GM23338 (cell line): ENCODE data around the gene WNK2. TPM values are rescaled to one million over a fixed set of nuclear protein-coding genes. Genes with fewer than 3 reads are reported as not detected.

ENCODE experiments used
- ATAC-seq: fragments of 200-7000 bp; cut with Tn5 transposase; 3 replicates; pipeline ENCODE4 v1.9.1; 2020
- DNase-seq: peaks from one replicate; pipeline ENCODE4 v3.0.0-alpha.2; 2015; ENCODE audit warnings: low spot score
- H2AFZ ChIP-seq: fragments of 200-600 bp; sonication (generic); 2 replicates; pipeline ENCODE4 v1.8.0; 2016; ENCODE audit warnings: antibody characterized with exemption, mild to moderate bottlenecking, moderate library complexity
- H3F3A ChIP-seq: fragments of 200-600 bp; sonication (generic); replicated peaks from 2 replicates; pipeline ENCODE4 v1.8.0; 2017; ENCODE audit warnings: antibody characterized with exemption, mixed run types, low read depth
- H3K27ac ChIP-seq: fragments of 200-600 bp; sonication (generic); 2 replicates; pipeline ENCODE4 v1.6.1; 2016; ENCODE audit warnings: low read depth
- H3K27me3 ChIP-seq: fragments of 200-600 bp; sonication (generic); 2 replicates; pipeline ENCODE4 v1.8.0; 2016; ENCODE audit warnings: mild to moderate bottlenecking, mixed run types, moderate library complexity; ENCODE audit not compliant: insufficient read depth
- H3K36me3 ChIP-seq: fragments of 200-600 bp; sonication (generic); 2 replicates; pipeline ENCODE4 v1.8.0; 2016; ENCODE audit warnings: mild to moderate bottlenecking; ENCODE audit not compliant: insufficient read depth
- H3K4me1 ChIP-seq: fragments of 200-600 bp; sonication (generic); 2 replicates; pipeline ENCODE4 v1.8.0; 2016; ENCODE audit warnings: mild to moderate bottlenecking, moderate library complexity; ENCODE audit not compliant: insufficient read depth
- H3K4me2 ChIP-seq: fragments of 200-600 bp; sonication (generic); 2 replicates; pipeline ENCODE4 v1.7.1; 2017; ENCODE audit warnings: mixed run types
- H3K4me3 ChIP-seq: fragments of 200-600 bp; sonication (generic); 2 replicates; pipeline ENCODE4 v1.6.1; 2016; ENCODE audit warnings: mixed run types
- H3K79me2 ChIP-seq: fragments of 200-600 bp; sonication (generic); replicated peaks from 2 replicates; pipeline ENCODE4 v1.8.0; 2017; ENCODE audit warnings: mild to moderate bottlenecking; ENCODE audit not compliant: insufficient read depth
- H3K9me2 ChIP-seq: fragments of 200-600 bp; sonication (generic); 2 replicates; pipeline ENCODE4 v1.8.0; 2017; ENCODE audit not compliant: insufficient read depth
- H4K20me1 ChIP-seq: fragments of 200-600 bp; sonication (generic); replicated peaks from 2 replicates; pipeline ENCODE4 v1.8.0; 2017; ENCODE audit warnings: mild to moderate bottlenecking; ENCODE audit not compliant: insufficient read depth
- H3K27ac Mint-ChIP-seq: 2 replicates; pipeline ENCODE4 v1.8.0; 2020; ENCODE audit warnings: inconsistent platforms, mild to moderate bottlenecking, moderate library complexity, mixed read lengths
- H3K27me3 Mint-ChIP-seq: 3 replicates; pipeline ENCODE4 v1.8.0; 2022; ENCODE audit warnings: low read depth, mild to moderate bottlenecking, moderate library complexity, mixed read lengths, inconsistent platforms; ENCODE audit not compliant: insufficient read depth, poor library complexity
- H3K36me3 Mint-ChIP-seq: 3 replicates; pipeline ENCODE4 v1.8.0; 2021; ENCODE audit warnings: low read depth, mild to moderate bottlenecking, inconsistent platforms, moderate library complexity, mixed read lengths
- H3K4me1 Mint-ChIP-seq: 3 replicates; pipeline ENCODE4 v1.8.0; 2020; ENCODE audit warnings: mild to moderate bottlenecking, inconsistent platforms, mixed read lengths
- H3K4me3 Mint-ChIP-seq: 3 replicates; pipeline ENCODE4 v1.8.0; 2021; ENCODE audit warnings: moderate library complexity, mild to moderate bottlenecking, inconsistent platforms, mixed read lengths
- H3K9me3 Mint-ChIP-seq: 3 replicates; pipeline ENCODE4 v1.8.0; 2020; ENCODE audit warnings: moderate library complexity, mild to moderate bottlenecking, inconsistent platforms, mixed read lengths
- CREB1 ChIP-seq: fragments of 250-450 bp; sonication (Bioruptor Pico); IDR thresholded peaks from 2 replicates; pipeline ENCODE4 v1.5.0; 2020; ENCODE audit warnings: low read depth, mild to moderate bottlenecking, moderate library complexity
- EZH2 ChIP-seq: fragments of 200-600 bp; sonication (generic); IDR thresholded peaks from one replicate; pipeline ENCODE4 v1.8.0; 2017; ENCODE audit warnings: antibody characterized with exemption, mild to moderate bottlenecking, low read depth; ENCODE audit not compliant: unreplicated experiment
- EZH2phosphoT487 ChIP-seq: fragments of 200-600 bp; sonication (generic); IDR thresholded peaks from one replicate; pipeline ENCODE4 v1.8.1; 2018; ENCODE audit warnings: antibody characterized with exemption; ENCODE audit not compliant: unreplicated experiment
- JUNB ChIP-seq: IDR thresholded peaks from one replicate; pipeline ENCODE4 v1.6.1; 2016; ENCODE audit warnings: antibody characterized with exemption; ENCODE audit not compliant: unreplicated experiment
- NANOG ChIP-seq: IDR thresholded peaks from 2 replicates; pipeline ENCODE4 v1.6.1; 2016; ENCODE audit warnings: antibody characterized with exemption, borderline replicate concordance
- POLR2AphosphoS5 ChIP-seq: IDR thresholded peaks from 2 replicates; pipeline ENCODE4 v1.6.1; 2016; ENCODE audit warnings: antibody characterized with exemption, low read depth
- STAT1 ChIP-seq: IDR thresholded peaks from one replicate; pipeline ENCODE4 v1.6.1; 2016; ENCODE audit warnings: antibody characterized with exemption; ENCODE audit not compliant: unreplicated experiment
- ZNF114 ChIP-seq: fragments of 250-450 bp; sonication (Bioruptor Pico); IDR thresholded peaks from 2 replicates; pipeline ENCODE4 v1.5.0; 2020; ENCODE audit warnings: mild to moderate bottlenecking, moderate library complexity
- ZNF331 ChIP-seq: fragments of 250-450 bp; sonication (Bioruptor Pico); IDR thresholded peaks from 2 replicates; pipeline ENCODE4 v1.5.0; 2020; ENCODE audit warnings: low read depth, mild to moderate bottlenecking, moderate library complexity
- polyA plus RNA-seq: library from polyadenylated mRNA; unstranded; fragments of >200 nt; fragmentation: Nextera tagmentation; extraction: Ambion mirVana; gene quantifications from 2 replicates; pipeline ENCODE4 v1.2.1, GENCODE V29; 2016
- total RNA-seq: library from RNA; depleted of rRNA; stranded (reverse); fragments of >200 nt; shearing (Covaris generic); gene quantifications from 2 replicates; pipeline ENCODE4 v1.2.3, GENCODE V29; 2014
- TF ChIP-seq, protein P1 (sequence below): fragments of 250-450 bp; sonication (Bioruptor Pico); IDR thresholded peaks from 2 replicates; pipeline ENCODE4 v1.5.0; 2020; ENCODE audit warnings: mild to moderate bottlenecking, moderate library complexity
- TF ChIP-seq, protein P2 (sequence below): IDR thresholded peaks from 2 replicates; pipeline ENCODE4 v1.6.1; 2016; ENCODE audit warnings: antibody characterized with exemption
- TF ChIP-seq, protein P3 (sequence below): IDR thresholded peaks from one replicate; pipeline ENCODE4 v1.6.1; 2018; ENCODE audit warnings: antibody characterized with exemption; ENCODE audit not compliant: unreplicated experiment
- TF ChIP-seq, protein P4 (sequence below), 2 experiments: fragments of 200-600 bp in 1 of 2; sonication (generic) in 1 of 2; conservative IDR thresholded peaks; 2 replicates each; pipeline versions ENCODE4 v1.5.1 to v1.6.1; 2016 to 2017; ENCODE audit warnings: antibody characterized with exemption in 2 of 2, low read depth in 2 of 2, mild to moderate bottlenecking in 2 of 2, moderate library complexity in 1 of 2

WNK2 gene
- total and polyA plus RNA-seq, 2 experiments from 2014 or later = 56.4 to 102 TPM

DNA sequence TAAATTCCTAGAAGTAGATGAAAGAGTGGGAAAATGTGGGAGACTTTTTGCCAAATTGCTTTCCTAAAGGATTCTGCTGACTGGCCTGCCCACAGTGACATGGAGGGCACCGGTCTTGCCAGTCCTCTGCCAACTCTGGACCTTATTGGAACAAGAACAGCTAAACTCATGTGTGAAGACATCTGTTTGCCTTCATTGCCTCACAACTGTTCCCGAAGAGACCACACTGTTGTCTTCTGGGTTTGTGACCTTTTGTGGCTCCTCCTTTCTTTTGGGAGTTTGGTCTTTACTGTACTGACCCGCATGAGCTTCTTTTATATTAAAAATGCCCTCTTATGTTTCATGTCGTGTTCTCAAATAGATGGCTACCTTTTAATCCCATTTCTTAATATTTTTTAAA lies 16.1 kb upstream of the WNK2 start:
- Histone ChIP-seq H3F3A (no peaks in the 10 kb centered on the region), H3K27me3 (no peaks in the 10 kb centered on the region), H3K9me2 (no peaks in the 10 kb centered on the region), H3K4me1 (no peaks in the 10 kb centered on the region), H3K79me2 (no peaks in the 10 kb centered on the region), H3K4me3 (no peak overlapping the region), H2AFZ (no peak overlapping the region), H4K20me1 (no peaks in the 10 kb centered on the region), H3K4me2 (no peak overlapping the region), H3K27ac (no peak overlapping the region), H3K36me3 (no peaks in the 10 kb centered on the region)
- Mint-ChIP-seq H3K27ac (no peak overlapping the region), H3K9me3 (no peaks in the 10 kb centered on the region), H3K4me1 (no peaks in the 10 kb centered on the region), H3K27me3 (peaks cover 4% of the 10 kb centered on the region), H3K4me3 (no peak overlapping the region), H3K36me3 (no peaks in the 10 kb centered on the region)
- no peak for ATAC-seq
- no peak for DNase-seq
- TF ChIP-seq, protein P1, sequence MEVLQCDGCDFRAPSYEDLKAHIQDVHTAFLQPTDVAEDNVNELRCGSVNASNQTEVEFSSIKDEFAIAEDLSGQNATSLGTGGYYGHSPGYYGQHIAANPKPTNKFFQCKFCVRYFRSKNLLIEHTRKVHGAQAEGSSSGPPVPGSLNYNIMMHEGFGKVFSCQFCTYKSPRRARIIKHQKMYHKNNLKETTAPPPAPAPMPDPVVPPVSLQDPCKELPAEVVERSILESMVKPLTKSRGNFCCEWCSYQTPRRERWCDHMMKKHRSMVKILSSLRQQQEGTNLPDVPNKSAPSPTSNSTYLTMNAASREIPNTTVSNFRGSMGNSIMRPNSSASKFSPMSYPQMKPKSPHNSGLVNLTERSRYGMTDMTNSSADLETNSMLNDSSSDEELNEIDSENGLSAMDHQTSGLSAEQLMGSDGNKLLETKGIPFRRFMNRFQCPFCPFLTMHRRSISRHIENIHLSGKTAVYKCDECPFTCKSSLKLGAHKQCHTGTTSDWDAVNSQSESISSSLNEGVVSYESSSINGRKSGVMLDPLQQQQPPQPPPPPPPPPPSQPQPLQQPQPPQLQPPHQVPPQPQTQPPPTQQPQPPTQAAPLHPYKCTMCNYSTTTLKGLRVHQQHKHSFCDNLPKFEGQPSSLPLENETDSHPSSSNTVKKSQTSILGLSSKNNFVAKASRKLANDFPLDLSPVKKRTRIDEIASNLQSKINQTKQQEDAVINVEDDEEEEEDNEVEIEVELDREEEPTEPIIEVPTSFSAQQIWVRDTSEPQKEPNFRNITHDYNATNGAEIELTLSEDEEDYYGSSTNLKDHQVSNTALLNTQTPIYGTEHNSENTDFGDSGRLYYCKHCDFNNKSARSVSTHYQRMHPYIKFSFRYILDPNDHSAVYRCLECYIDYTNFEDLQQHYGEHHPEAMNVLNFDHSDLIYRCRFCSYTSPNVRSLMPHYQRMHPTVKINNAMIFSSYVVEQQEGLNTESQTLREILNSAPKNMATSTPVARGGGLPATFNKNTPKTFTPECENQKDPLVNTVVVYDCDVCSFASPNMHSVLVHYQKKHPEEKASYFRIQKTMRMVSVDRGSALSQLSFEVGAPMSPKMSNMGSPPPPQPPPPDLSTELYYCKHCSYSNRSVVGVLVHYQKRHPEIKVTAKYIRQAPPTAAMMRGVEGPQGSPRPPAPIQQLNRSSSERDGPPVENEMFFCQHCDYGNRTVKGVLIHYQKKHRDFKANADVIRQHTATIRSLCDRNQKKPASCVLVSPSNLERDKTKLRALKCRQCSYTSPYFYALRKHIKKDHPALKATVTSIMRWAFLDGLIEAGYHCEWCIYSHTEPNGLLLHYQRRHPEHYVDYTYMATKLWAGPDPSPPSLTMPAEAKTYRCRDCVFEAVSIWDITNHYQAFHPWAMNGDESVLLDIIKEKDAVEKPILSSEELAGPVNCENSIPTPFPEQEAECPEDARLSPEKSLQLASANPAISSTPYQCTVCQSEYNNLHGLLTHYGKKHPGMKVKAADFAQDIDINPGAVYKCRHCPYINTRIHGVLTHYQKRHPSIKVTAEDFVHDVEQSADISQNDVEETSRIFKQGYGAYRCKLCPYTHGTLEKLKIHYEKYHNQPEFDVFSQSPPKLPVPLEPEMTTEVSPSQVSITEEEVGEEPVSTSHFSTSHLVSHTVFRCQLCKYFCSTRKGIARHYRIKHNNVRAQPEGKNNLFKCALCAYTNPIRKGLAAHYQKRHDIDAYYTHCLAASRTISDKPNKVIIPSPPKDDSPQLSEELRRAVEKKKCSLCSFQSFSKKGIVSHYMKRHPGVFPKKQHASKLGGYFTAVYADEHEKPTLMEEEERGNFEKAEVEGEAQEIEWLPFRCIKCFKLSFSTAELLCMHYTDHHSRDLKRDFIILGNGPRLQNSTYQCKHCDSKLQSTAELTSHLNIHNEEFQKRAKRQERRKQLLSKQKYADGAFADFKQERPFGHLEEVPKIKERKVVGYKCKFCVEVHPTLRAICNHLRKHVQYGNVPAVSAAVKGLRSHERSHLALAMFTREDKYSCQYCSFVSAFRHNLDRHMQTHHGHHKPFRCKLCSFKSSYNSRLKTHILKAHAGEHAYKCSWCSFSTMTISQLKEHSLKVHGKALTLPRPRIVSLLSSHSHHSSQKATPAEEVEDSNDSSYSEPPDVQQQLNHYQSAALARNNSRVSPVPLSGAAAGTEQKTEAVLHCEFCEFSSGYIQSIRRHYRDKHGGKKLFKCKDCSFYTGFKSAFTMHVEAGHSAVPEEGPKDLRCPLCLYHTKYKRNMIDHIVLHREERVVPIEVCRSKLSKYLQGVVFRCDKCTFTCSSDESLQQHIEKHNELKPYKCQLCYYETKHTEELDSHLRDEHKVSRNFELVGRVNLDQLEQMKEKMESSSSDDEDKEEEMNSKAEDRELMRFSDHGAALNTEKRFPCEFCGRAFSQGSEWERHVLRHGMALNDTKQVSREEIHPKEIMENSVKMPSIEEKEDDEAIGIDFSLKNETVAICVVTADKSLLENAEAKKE = no peak
- TF ChIP-seq, protein P2, sequence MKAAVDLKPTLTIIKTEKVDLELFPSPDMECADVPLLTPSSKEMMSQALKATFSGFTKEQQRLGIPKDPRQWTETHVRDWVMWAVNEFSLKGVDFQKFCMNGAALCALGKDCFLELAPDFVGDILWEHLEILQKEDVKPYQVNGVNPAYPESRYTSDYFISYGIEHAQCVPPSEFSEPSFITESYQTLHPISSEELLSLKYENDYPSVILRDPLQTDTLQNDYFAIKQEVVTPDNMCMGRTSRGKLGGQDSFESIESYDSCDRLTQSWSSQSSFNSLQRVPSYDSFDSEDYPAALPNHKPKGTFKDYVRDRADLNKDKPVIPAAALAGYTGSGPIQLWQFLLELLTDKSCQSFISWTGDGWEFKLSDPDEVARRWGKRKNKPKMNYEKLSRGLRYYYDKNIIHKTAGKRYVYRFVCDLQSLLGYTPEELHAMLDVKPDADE = no peak
- TF ChIP-seq NANOG (no peak), STAT1 (no peak), ZNF114 (CRISPR knock-in tag) (no peak), ZNF331 (CRISPR knock-in tag) (no peak), JUNB (no peak), POLR2AphosphoS5 (no peak), CREB1 (CRISPR knock-in tag) (no peak), EZH2phosphoT487 (no peak), EZH2 (no peak)
- TF ChIP-seq, protein P3, sequence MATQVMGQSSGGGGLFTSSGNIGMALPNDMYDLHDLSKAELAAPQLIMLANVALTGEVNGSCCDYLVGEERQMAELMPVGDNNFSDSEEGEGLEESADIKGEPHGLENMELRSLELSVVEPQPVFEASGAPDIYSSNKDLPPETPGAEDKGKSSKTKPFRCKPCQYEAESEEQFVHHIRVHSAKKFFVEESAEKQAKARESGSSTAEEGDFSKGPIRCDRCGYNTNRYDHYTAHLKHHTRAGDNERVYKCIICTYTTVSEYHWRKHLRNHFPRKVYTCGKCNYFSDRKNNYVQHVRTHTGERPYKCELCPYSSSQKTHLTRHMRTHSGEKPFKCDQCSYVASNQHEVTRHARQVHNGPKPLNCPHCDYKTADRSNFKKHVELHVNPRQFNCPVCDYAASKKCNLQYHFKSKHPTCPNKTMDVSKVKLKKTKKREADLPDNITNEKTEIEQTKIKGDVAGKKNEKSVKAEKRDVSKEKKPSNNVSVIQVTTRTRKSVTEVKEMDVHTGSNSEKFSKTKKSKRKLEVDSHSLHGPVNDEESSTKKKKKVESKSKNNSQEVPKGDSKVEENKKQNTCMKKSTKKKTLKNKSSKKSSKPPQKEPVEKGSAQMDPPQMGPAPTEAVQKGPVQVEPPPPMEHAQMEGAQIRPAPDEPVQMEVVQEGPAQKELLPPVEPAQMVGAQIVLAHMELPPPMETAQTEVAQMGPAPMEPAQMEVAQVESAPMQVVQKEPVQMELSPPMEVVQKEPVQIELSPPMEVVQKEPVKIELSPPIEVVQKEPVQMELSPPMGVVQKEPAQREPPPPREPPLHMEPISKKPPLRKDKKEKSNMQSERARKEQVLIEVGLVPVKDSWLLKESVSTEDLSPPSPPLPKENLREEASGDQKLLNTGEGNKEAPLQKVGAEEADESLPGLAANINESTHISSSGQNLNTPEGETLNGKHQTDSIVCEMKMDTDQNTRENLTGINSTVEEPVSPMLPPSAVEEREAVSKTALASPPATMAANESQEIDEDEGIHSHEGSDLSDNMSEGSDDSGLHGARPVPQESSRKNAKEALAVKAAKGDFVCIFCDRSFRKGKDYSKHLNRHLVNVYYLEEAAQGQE = no peak
- TF ChIP-seq, protein P4, sequence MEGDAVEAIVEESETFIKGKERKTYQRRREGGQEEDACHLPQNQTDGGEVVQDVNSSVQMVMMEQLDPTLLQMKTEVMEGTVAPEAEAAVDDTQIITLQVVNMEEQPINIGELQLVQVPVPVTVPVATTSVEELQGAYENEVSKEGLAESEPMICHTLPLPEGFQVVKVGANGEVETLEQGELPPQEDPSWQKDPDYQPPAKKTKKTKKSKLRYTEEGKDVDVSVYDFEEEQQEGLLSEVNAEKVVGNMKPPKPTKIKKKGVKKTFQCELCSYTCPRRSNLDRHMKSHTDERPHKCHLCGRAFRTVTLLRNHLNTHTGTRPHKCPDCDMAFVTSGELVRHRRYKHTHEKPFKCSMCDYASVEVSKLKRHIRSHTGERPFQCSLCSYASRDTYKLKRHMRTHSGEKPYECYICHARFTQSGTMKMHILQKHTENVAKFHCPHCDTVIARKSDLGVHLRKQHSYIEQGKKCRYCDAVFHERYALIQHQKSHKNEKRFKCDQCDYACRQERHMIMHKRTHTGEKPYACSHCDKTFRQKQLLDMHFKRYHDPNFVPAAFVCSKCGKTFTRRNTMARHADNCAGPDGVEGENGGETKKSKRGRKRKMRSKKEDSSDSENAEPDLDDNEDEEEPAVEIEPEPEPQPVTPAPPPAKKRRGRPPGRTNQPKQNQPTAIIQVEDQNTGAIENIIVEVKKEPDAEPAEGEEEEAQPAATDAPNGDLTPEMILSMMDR (conservative IDR thresholded peaks at IDR 0.05; ENCODE audit: low read depth in 2 of 2) = no peak
